Neural cell (in vitro differentiated cells): Measurements from ENCODE around the gene PHACTR1. TPM values are rescaled to one million over a fixed set of nuclear protein-coding genes. Genes with fewer than 3 reads are reported as not detected.

Source experiments
- H2AFZ ChIP-seq: fragments of 200-600, 300-800 bp; sonication (generic), shearing (Covaris generic); 2 replicates; pipeline ENCODE4 v1.6.0; 2014; ENCODE audit warnings: low read depth, mild to moderate bottlenecking, antibody characterized with exemption, low read length, moderate library complexity
- H3F3A ChIP-seq: fragments of 200-600 bp; shearing (Covaris generic); 2 replicates; pipeline ENCODE4 v1.6.1; 2016; ENCODE audit warnings: mild to moderate bottlenecking, moderate library complexity, mixed read lengths, antibody characterized with exemption, low read length; ENCODE audit not compliant: insufficient read depth, poor library complexity, severe bottlenecking
- H3K27ac ChIP-seq: fragments of 200-600, 300-800 bp; sonication (generic), shearing (Covaris generic); 2 replicates; pipeline ENCODE4 v1.5.1; 2014; ENCODE audit warnings: mild to moderate bottlenecking, low read length, moderate library complexity
- H3K27me3 ChIP-seq: fragments of 300-800, 200-600 bp; sonication (generic), shearing (Covaris generic); 2 replicates; pipeline ENCODE4 v1.6.0; 2014; ENCODE audit warnings: mild to moderate bottlenecking, low read depth, low read length, moderate library complexity; ENCODE audit not compliant: insufficient read depth
- H3K36me3 ChIP-seq: fragments of 300-800, 200-600 bp; sonication (generic), shearing (Covaris generic); 2 replicates; pipeline ENCODE4 v1.5.1; 2014; ENCODE audit warnings: mild to moderate bottlenecking, antibody characterized with exemption, low read length, moderate library complexity; ENCODE audit not compliant: insufficient read depth
- H3K4me2 ChIP-seq: fragments of 300-800, 200-600 bp; sonication (generic), shearing (Covaris generic); 2 replicates; pipeline ENCODE4 v1.6.0; 2014; ENCODE audit warnings: mild to moderate bottlenecking, low read length
- H3K4me3 ChIP-seq: fragments of 300-800, 200-600 bp; sonication (generic), shearing (Covaris generic); 2 replicates; pipeline ENCODE4 v1.5.1; 2014; ENCODE audit warnings: mild to moderate bottlenecking, low read length, moderate library complexity
- H3K79me2 ChIP-seq: fragments of 200-600 bp; shearing (Covaris generic); replicated peaks from 2 replicates; pipeline ENCODE4 v1.6.0; 2014; ENCODE audit warnings: mild to moderate bottlenecking, low read length, moderate library complexity; ENCODE audit not compliant: insufficient read depth
- H3K9ac ChIP-seq: fragments of 300-800, 200-600 bp; sonication (generic), shearing (Covaris generic); 2 replicates; pipeline ENCODE4 v1.6.1; 2016; ENCODE audit warnings: mild to moderate bottlenecking, low read length, mixed read lengths
- H3K9me2 ChIP-seq: fragments of 200-600 bp; shearing (Covaris generic); 2 replicates; pipeline ENCODE4 v1.6.1; 2016; ENCODE audit warnings: mild to moderate bottlenecking, low read length, mixed read lengths; ENCODE audit not compliant: insufficient read depth
- H3K9me3 ChIP-seq: fragments of 200-600, 300-800 bp; sonication (generic), shearing (Covaris generic); 2 replicates; pipeline ENCODE4 v1.6.1; 2016; ENCODE audit warnings: mild to moderate bottlenecking, mixed run types, low read length, moderate library complexity, mixed read lengths
- H4K20me1 ChIP-seq: fragments of 200-600 bp; shearing (Covaris generic); 2 replicates; pipeline ENCODE4 v1.6.1; 2016; ENCODE audit warnings: mild to moderate bottlenecking, mixed run types; ENCODE audit not compliant: insufficient read depth
- CTCF ChIP-seq: fragments of 450-650 bp; IDR thresholded peaks from 2 replicates; pipeline ENCODE4 v1.5.1; 2014; ENCODE audit warnings: antibody characterized with exemption, mild to moderate bottlenecking, moderate library complexity; ENCODE audit not compliant: poor library complexity, severe bottlenecking
- EP300 ChIP-seq: fragments of 450-650 bp; conservative IDR thresholded peaks from 2 replicates; pipeline ENCODE4 v1.6.1; 2014; ENCODE audit warnings: antibody characterized with exemption, mild to moderate bottlenecking, moderate library complexity; ENCODE audit not compliant: poor library complexity, severe bottlenecking
- EZH2 ChIP-seq: fragments of 200-600, 300-800 bp; shearing (Covaris generic), sonication (generic); IDR thresholded peaks from 2 replicates; pipeline ENCODE4 v1.6.1; 2014; ENCODE audit warnings: antibody characterized with exemption, low read length, borderline replicate concordance, mild to moderate bottlenecking; ENCODE audit not compliant: insufficient read depth, poor library complexity, severe bottlenecking
- MXI1 ChIP-seq: fragments of 450-650 bp; conservative IDR thresholded peaks from 2 replicates; pipeline ENCODE4 v1.6.1; 2014; ENCODE audit warnings: antibody characterized with exemption, mild to moderate bottlenecking; ENCODE audit not compliant: poor library complexity, severe bottlenecking
- POLR2AphosphoS5 ChIP-seq: IDR thresholded peaks from 2 replicates; pipeline ENCODE4 v1.6.1; 2012
- RAD21 ChIP-seq: fragments of 450-650 bp; conservative IDR thresholded peaks from 2 replicates; pipeline ENCODE4 v1.6.1; 2014; ENCODE audit warnings: antibody characterized with exemption, mild to moderate bottlenecking, moderate library complexity
- REST ChIP-seq: IDR thresholded peaks from 2 replicates; pipeline ENCODE4 v1.6.1; 2012; ENCODE audit warnings: borderline replicate concordance
- SMC3 ChIP-seq: fragments of 450-650 bp; conservative IDR thresholded peaks from 2 replicates; pipeline ENCODE4 v1.6.1; 2014; ENCODE audit warnings: antibody characterized with exemption, mild to moderate bottlenecking, moderate library complexity; ENCODE audit not compliant: poor library complexity
- TAF1 ChIP-seq: IDR thresholded peaks from 2 replicates; pipeline ENCODE4 v1.6.1; 2012; ENCODE audit warnings: low read depth
- polyA plus RNA-seq: library from polyadenylated mRNA; depleted of rRNA; stranded (reverse); fragments of >200 nt; gene quantifications from 2 replicates; pipeline ENCODE4 v1.2.3, GENCODE V29; 2014

PHACTR1 gene
- polyA plus RNA-seq, 1 donor from 2014 or later: 7.8 TPM

- Histone ChIP-seq H2AFZ (no peak overlapping the region), H3K9ac (no peak overlapping the region), H3K36me3 (no peaks in the 10 kb centered on the region), H3K4me3 (no peak overlapping the region), H4K20me1 (no peaks in the 10 kb centered on the region), H3K27ac (no peak overlapping the region), H3K27me3 (peaks cover 34% of the 10 kb centered on the region), H3F3A (no peaks in the 10 kb centered on the region), H3K79me2 (no peaks in the 10 kb centered on the region), H3K9me2 (no peaks in the 10 kb centered on the region), H3K9me3 (no peaks in the 10 kb centered on the region), H3K4me2 (no peak overlapping the region)
- TF ChIP-seq RAD21 (no peak), REST (peak; percentile 78), POLR2AphosphoS5 (peak; percentile 98), EP300 (peak; percentile 99), TAF1 (no peak), CTCF (no peak), SMC3 (no peak), EZH2 (no peak), MXI1 (no peak)
Measured at GRCh38 chr6:12693122-12693521, 23.4 kb upstream of the PHACTR1 start.

GRCh38 chr6:12698298-12698697 is 18.3 kb upstream of the PHACTR1 start:
- Histone ChIP-seq H3F3A (no peaks in the 10 kb centered on the region), H3K4me2 (no peak overlapping the region)

More at GRCh38 chr6:12698298-12698697, 18.3 kb upstream of the PHACTR1 start:
- no peaks in the 10 kb centered on the region for H3K9me2 ChIP-seq
- H3K27me3 ChIP-seq: peaks cover 17% of the 10 kb centered on the region
- H3K79me2 ChIP-seq: no peaks in the 10 kb centered on the region
- no peaks in the 10 kb centered on the region for H3K36me3 ChIP-seq
- no peaks in the 10 kb centered on the region for H3K9me3 ChIP-seq
- no peak overlapping the region for H3K27ac ChIP-seq
- no peak overlapping the region for H2AFZ ChIP-seq
- no peaks in the 10 kb centered on the region for H4K20me1 ChIP-seq
- H3K4me3 ChIP-seq: no peak overlapping the region
- H3K9ac ChIP-seq: no peak overlapping the region
- TF ChIP-seq SMC3: no peak
- no peak for TF ChIP-seq MXI1
- no peak for TF ChIP-seq EZH2
- TF ChIP-seq RAD21: no peak
- TF ChIP-seq REST: no peak
- TF ChIP-seq TAF1: no peak
- TF ChIP-seq EP300: no peak
- TF ChIP-seq CTCF: no peak
- no peak for TF ChIP-seq POLR2AphosphoS5
